Mesenchymal stem cell (in vitro differentiated cells and primary cell): ENCODE results near the gene CACNA1C.

Experiments used
- DNase-seq: peaks from one replicate; pipeline ENCODE4 v3.0.0-alpha.2; 2013
- H2AFZ ChIP-seq: one replicate; pipeline ENCODE4 v1.6.1; 2013; ENCODE audit warnings: low read depth, mild to moderate bottlenecking, control low read depth, inconsistent platforms, low read length, moderate library complexity
- H2AK5ac ChIP-seq: 2 replicates; pipeline ENCODE4 v1.6.1; 2013; ENCODE audit warnings: low read length, moderate library complexity, mild to moderate bottlenecking, inconsistent platforms; ENCODE audit not compliant: severe bottlenecking
- H2BK120ac ChIP-seq: one replicate; pipeline ENCODE4 v1.6.1; 2013; ENCODE audit warnings: low read depth, mild to moderate bottlenecking, inconsistent platforms, low read length, moderate library complexity
- H2BK12ac ChIP-seq, 2 experiments: one replicate each; pipeline ENCODE4 v1.6.1; 2013; ENCODE audit warnings: inconsistent platforms in 2 of 2, low read length in 2 of 2, mild to moderate bottlenecking in 2 of 2, moderate library complexity in 2 of 2, control low read depth in 1 of 2
- H2BK15ac ChIP-seq: one replicate; pipeline ENCODE4 v1.6.1; 2013; ENCODE audit warnings: mild to moderate bottlenecking, low read depth, inconsistent platforms; ENCODE audit not compliant: poor library complexity, severe bottlenecking
- H2BK5ac ChIP-seq: 2 replicates; pipeline ENCODE4 v1.6.1; 2013; ENCODE audit warnings: low read depth, mild to moderate bottlenecking, low read length, control low read depth, inconsistent platforms; ENCODE audit not compliant: poor library complexity, severe bottlenecking
- H3K14ac ChIP-seq, 2 experiments: one replicate each; pipeline ENCODE4 v1.6.1; 2013; ENCODE audit warnings: inconsistent platforms in 2 of 2, low read length in 2 of 2, control low read depth in 1 of 2, mild to moderate bottlenecking in 1 of 2, moderate library complexity in 1 of 2
- H3K18ac ChIP-seq, 2 experiments: one replicate each; pipeline ENCODE4 v1.6.1; 2013; ENCODE audit warnings: inconsistent platforms in 2 of 2, low read length in 2 of 2, control low read depth in 1 of 2, low read depth in 1 of 2, mild to moderate bottlenecking in 1 of 2
- H3K23ac ChIP-seq, 2 experiments: one replicate each; pipeline ENCODE4 v1.6.1; 2013; ENCODE audit warnings: inconsistent platforms in 2 of 2, low read length in 2 of 2, mild to moderate bottlenecking in 2 of 2, moderate library complexity in 2 of 2, control low read depth in 1 of 2
- H3K27ac ChIP-seq: 2 replicates; pipeline ENCODE4 v1.5.1; 2013; ENCODE audit warnings: mild to moderate bottlenecking, moderate library complexity, low read length, control low read depth, inconsistent platforms; ENCODE audit not compliant: poor library complexity, severe bottlenecking
- H3K27me3 ChIP-seq, 2 experiments: 2 replicates each; pipeline versions ENCODE4 v1.6.1 to v1.7.0; 2013; ENCODE audit warnings: low read length in 2 of 2, mild to moderate bottlenecking in 2 of 2, moderate library complexity in 2 of 2, control low read depth in 1 of 2, inconsistent platforms in 1 of 2; ENCODE audit not compliant: control insufficient read depth in 1 of 2, insufficient read depth in 1 of 2
- H3K36me3 ChIP-seq, 2 experiments: 2 replicates each; pipeline versions ENCODE4 v1.6.1 to v1.7.0; 2013; ENCODE audit warnings: low read length in 2 of 2, control low read depth in 1 of 2, inconsistent platforms in 1 of 2, low read depth in 1 of 2, mild to moderate bottlenecking in 1 of 2; ENCODE audit not compliant: insufficient read depth in 2 of 2, control insufficient read depth in 1 of 2
- H3K4ac ChIP-seq, 2 experiments: one replicate each; pipeline ENCODE4 v1.6.1; 2013; ENCODE audit warnings: inconsistent platforms in 2 of 2, low read length in 2 of 2, mild to moderate bottlenecking in 2 of 2, moderate library complexity in 2 of 2, control low read depth in 1 of 2, low read depth in 1 of 2
- H3K4me1 ChIP-seq: 2 replicates; pipeline ENCODE4 v1.6.1; 2013; ENCODE audit warnings: low read depth, low read length, control low read depth; ENCODE audit not compliant: control insufficient read depth, insufficient read depth
- H3K4me2 ChIP-seq: 2 replicates; pipeline ENCODE4 v1.6.1; 2013; ENCODE audit warnings: low read length, mild to moderate bottlenecking, inconsistent platforms; ENCODE audit not compliant: poor library complexity, severe bottlenecking
- H3K4me3 ChIP-seq, 2 experiments: 2 replicates each; pipeline versions ENCODE4 v1.5.1 to v1.7.0; 2013; ENCODE audit warnings: low read length in 2 of 2, mild to moderate bottlenecking in 2 of 2, control low read depth in 1 of 2, low read depth in 1 of 2; ENCODE audit not compliant: insufficient read depth in 1 of 2
- H3K79me1 ChIP-seq: replicated peaks from 2 replicates; pipeline ENCODE4 v1.6.1; 2013; ENCODE audit warnings: mild to moderate bottlenecking, control low read depth, low read length, inconsistent platforms; ENCODE audit not compliant: poor library complexity, severe bottlenecking
- H3K9ac ChIP-seq: 2 replicates; pipeline ENCODE4 v1.7.0; 2013; ENCODE audit warnings: mild to moderate bottlenecking, low read length, moderate library complexity
- H3K9me3 ChIP-seq: 2 replicates; pipeline ENCODE4 v1.7.0; 2013; ENCODE audit warnings: mild to moderate bottlenecking, low read length; ENCODE audit not compliant: control insufficient read depth
- H4K8ac ChIP-seq: one replicate; pipeline ENCODE4 v1.6.1; 2013; ENCODE audit warnings: inconsistent platforms, mild to moderate bottlenecking, low read length, moderate library complexity
- H4K91ac ChIP-seq: one replicate; pipeline ENCODE4 v1.6.1; 2013; ENCODE audit warnings: mild to moderate bottlenecking, low read length, inconsistent platforms
- WGBS: methylation state at CpG from one replicate; pipeline ENCODE4 v1.1.7; 2013; ENCODE audit warnings: mixed read lengths; 5-methylcytosine and 5-hydroxymethylcytosine counted together

The CACNA1C gene

DNA sequence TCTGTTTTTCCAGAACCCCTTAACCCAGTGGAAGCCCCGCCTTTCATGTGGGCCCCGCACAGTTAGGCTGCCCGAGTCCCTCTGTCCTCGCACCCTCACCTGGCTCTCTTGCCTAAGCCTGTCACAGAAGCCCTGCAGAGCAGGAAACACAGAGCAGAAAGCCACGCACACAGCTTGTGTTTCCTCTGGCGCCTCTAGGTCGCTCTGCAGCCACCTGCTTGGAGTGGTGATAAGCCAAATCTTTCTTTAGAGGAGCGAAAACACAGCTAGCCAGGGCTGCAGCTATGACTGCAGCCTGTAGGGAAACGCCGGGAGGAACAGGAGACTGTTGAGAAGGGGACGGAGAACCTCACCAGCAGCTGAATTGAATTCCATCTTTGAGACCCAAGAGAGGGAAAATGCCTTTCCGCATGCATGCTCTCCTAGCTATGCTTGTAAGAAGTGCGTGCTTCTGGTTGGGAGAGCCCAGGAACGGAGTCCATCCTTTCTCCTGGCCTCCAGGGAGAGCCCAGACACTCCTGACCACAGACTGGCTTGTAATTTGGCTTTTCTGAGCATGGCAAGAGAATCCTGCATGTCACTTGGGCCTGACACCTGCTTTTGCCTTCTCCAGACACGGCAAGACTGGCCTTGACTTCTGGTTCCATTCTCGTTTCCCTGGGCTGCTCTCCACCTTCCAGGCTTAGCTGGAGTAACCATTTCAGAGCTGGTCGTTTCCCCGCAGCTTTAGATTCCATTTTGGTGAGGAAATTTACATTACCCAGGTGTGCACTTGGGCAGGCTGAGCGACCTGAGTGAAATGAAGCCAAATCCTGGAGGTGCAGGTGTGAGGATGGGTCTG lies 301.6 kb downstream of the CACNA1C start:
- no peak for DNase-seq
- no peak overlapping the region for H2AFZ ChIP-seq
- no peak overlapping the region for H3K27ac ChIP-seq
- H3K9me3 ChIP-seq: no peaks in the 10 kb centered on the region
- H3K14ac ChIP-seq: no peak overlapping the region
- no peaks in the 10 kb centered on the region for H3K36me3 ChIP-seq
- no peaks in the 10 kb centered on the region for H3K79me1 ChIP-seq
- no peak overlapping the region for H2BK5ac ChIP-seq
- H3K18ac ChIP-seq: peak overlapping the region; percentile 23
- peak overlapping the region in 1 of 2 experiments; percentile 34 for H2BK12ac ChIP-seq
- no peak overlapping the region for H4K8ac ChIP-seq
- H2AK5ac ChIP-seq: no peak overlapping the region
- no peak overlapping the region for H3K9ac ChIP-seq
- WGBS: 76% methylated on average over 19 of the region's 19 CpGs
- no peak overlapping the region for H3K4me3 ChIP-seq
- H4K91ac ChIP-seq: no peak overlapping the region
- peaks cover 15% of the 10 kb centered on the region for H3K4me1 ChIP-seq
- H3K4ac ChIP-seq: no peak overlapping the region
- no peak overlapping the region for H3K4me2 ChIP-seq
- H3K23ac ChIP-seq: no peak overlapping the region
- no peak overlapping the region for H2BK15ac ChIP-seq
- peaks cover 0 to 10% of the 10 kb centered on the region in 2 experiments for H3K27me3 ChIP-seq
- no peak overlapping the region for H2BK120ac ChIP-seq

DNA sequence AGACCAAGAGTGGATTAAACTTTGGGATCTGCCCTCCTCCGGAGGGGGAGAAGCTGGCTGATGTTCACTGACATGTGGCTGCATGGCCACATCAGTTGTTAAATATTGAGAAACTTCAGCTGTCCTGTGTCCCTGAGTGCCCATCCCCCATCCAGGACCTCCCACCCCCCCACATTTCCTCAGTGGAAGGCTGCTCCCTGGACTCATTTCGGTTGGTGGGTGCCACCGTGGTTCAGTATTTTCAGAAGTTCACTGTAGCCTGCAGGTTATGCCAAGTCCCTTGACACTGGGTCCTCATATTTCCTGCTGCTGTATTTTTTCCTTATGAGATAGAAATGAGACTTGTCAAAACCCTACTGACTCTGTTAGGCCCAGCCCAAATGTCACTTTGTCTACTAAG lies 302.4 kb downstream of the CACNA1C start:
- peaks cover 0 to 5% of the 10 kb centered on the region in 2 experiments for H3K27me3 ChIP-seq
- DNase-seq: no peak
- no peak overlapping the region for H3K4me2 ChIP-seq
- no peak overlapping the region for H2BK5ac ChIP-seq
- H2AK5ac ChIP-seq: no peak overlapping the region
- H3K4me1 ChIP-seq: peaks cover 15% of the 10 kb centered on the region
- no peak overlapping the region for H3K4ac ChIP-seq
- no peak overlapping the region for H4K91ac ChIP-seq
- H3K36me3 ChIP-seq: no peaks in the 10 kb centered on the region
- WGBS: 93% methylated on average over 3 of the region's 3 CpGs
- H3K14ac ChIP-seq: no peak overlapping the region
- no peak overlapping the region for H3K27ac ChIP-seq
- H3K79me1 ChIP-seq: no peaks in the 10 kb centered on the region
- H2AFZ ChIP-seq: no peak overlapping the region
- no peak overlapping the region for H3K18ac ChIP-seq
- H3K9ac ChIP-seq: no peak overlapping the region
- H2BK120ac ChIP-seq: no peak overlapping the region
- no peak overlapping the region for H2BK12ac ChIP-seq
- H3K23ac ChIP-seq: no peak overlapping the region
- H4K8ac ChIP-seq: no peak overlapping the region
- no peaks in the 10 kb centered on the region for H3K9me3 ChIP-seq
- no peak overlapping the region for H2BK15ac ChIP-seq
- no peak overlapping the region for H3K4me3 ChIP-seq

DNA sequence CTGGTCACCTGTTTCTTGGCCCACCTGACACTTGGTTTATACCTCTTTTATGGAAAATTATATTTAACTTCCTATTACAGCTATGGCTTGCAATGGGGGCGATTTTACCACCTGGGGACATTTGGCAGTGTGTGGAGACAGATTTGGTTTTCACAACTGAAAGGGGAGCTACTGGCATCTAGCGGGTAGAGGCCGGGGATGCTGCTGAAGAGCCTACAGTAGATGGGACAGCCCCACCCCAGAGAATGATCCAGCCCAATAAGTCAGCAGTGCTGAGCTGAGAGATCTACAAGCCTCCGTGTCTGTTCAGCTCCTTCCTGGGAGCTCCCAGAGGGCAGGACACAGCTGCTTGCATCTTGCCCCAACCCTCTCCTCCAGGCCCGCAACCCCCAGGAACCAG lies 302.8 kb downstream of the CACNA1C start:
- Histone ChIP-seq H2BK12ac (no peak overlapping the region), H3K27me3 (peaks cover 0 to 5% of the 10 kb centered on the region in 2 experiments), H3K4me3 (no peak overlapping the region), H3K18ac (no peak overlapping the region), H3K4me1 (peaks cover 15% of the 10 kb centered on the region), H2BK15ac (no peak overlapping the region), H3K36me3 (no peaks in the 10 kb centered on the region), H2BK5ac (no peak overlapping the region), H4K8ac (no peak overlapping the region), H3K79me1 (no peaks in the 10 kb centered on the region), H3K4ac (no peak overlapping the region), H2BK120ac (no peak overlapping the region), H4K91ac (no peak overlapping the region), H3K14ac (no peak overlapping the region), H3K23ac (no peak overlapping the region), H2AFZ (no peak overlapping the region), H3K4me2 (no peak overlapping the region), H3K27ac (no peak overlapping the region), H2AK5ac (no peak overlapping the region), H3K9me3 (no peaks in the 10 kb centered on the region), H3K9ac (no peak overlapping the region)
- DNase-seq: no peak
- 99% methylated on average over 4 of the region's 5 CpGs for WGBS

DNA sequence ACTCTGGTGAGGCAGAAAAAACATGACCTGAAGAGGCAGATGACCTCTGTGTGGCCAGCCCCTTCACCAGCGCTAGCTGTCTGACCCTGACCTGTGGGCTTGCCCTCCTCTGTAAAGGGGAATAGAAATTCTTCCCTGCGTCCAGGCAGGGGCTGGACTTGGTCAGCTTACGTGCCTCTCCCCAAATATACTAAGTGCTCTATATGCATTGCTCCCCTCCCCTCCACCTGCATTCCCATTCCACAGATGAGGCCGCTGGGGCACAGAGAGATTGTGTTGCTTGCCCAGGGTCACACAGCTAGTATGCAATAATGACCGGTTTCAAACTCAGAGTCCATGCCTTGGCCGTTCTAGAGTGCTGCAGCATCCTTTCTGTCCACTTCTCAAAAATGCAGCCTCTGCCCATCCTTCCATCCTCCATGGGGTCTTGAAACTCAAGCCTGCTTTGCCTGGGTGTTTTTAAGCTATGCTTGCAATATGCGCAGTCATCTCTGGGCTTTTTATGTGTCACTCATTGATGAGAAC lies 303.9 kb downstream of the CACNA1C start:
- Histone ChIP-seq H3K9ac (no peak overlapping the region), H3K4me2 (no peak overlapping the region), H4K8ac (no peak overlapping the region), H3K23ac (no peak overlapping the region), H3K27ac (no peak overlapping the region), H2AK5ac (no peak overlapping the region), H3K79me1 (no peaks in the 10 kb centered on the region), H3K18ac (no peak overlapping the region), H2AFZ (no peak overlapping the region), H3K4me3 (no peak overlapping the region), H3K4ac (peak overlapping the region in 1 of 2 experiments; percentile 57), H3K9me3 (no peaks in the 10 kb centered on the region), H3K27me3 (no peaks in the 10 kb centered on the region), H3K4me1 (peaks cover 15% of the 10 kb centered on the region), H3K14ac (no peak overlapping the region), H2BK12ac (peak overlapping the region in 1 of 2 experiments; percentile 18), H2BK120ac (no peak overlapping the region), H3K36me3 (no peaks in the 10 kb centered on the region), H2BK5ac (no peak overlapping the region), H4K91ac (no peak overlapping the region), H2BK15ac (no peak overlapping the region)
- no peak for DNase-seq
- WGBS: 92% methylated on average over 7 of the region's 7 CpGs
